Neural crest cell (in vitro differentiated cells): ENCODE measurements around the gene SMIM1. TPM values are rescaled to one million over a fixed set of nuclear protein-coding genes. Genes with fewer than 3 reads are reported as not detected.
"Not testable (repeated sequence)": the region's sequence is repeated elsewhere in the genome, so short reads cannot be mapped to it uniquely, and the experiment has no call there.

ENCODE experiments used
- DNase-seq: peaks from one replicate; pipeline ENCODE4 v3.0.0; 2021; ENCODE audit warnings: low read depth, mixed read lengths, low spot score
- H3K27ac Mint-ChIP-seq: one replicate; pipeline ENCODE4 v1.8.0; 2021; ENCODE audit warnings: mild to moderate bottlenecking, mixed read lengths; ENCODE audit not compliant: unreplicated experiment
- H3K27me3 Mint-ChIP-seq: 2 replicates; pipeline ENCODE4 v1.8.0; 2021; ENCODE audit warnings: low read depth, mild to moderate bottlenecking, mixed read lengths
- H3K36me3 Mint-ChIP-seq: 2 replicates; pipeline ENCODE4 v1.8.0; 2021; ENCODE audit warnings: low read depth, mild to moderate bottlenecking, mixed read lengths
- H3K4me1 Mint-ChIP-seq: 2 replicates; pipeline ENCODE4 v1.8.0; 2021; ENCODE audit warnings: mixed read lengths
- H3K4me3 Mint-ChIP-seq: one replicate; pipeline ENCODE4 v1.8.0; 2021; ENCODE audit warnings: mild to moderate bottlenecking, mixed read lengths
- H3K9me3 Mint-ChIP-seq: 2 replicates; pipeline ENCODE4 v1.8.0; 2021; ENCODE audit warnings: mixed read lengths
- CTCF ChIP-seq: fragments of 200-600 bp; sonication (generic); conservative IDR thresholded peaks from 2 replicates; pipeline ENCODE4 v1.5.0; 2021; ENCODE audit warnings: antibody characterized with exemption, mild to moderate bottlenecking
- total RNA-seq: library from RNA; stranded (reverse); gene quantifications from 2 replicates; pipeline ENCODE4 v1.2.1, GENCODE V29; 2021

The SMIM1 gene
- total RNA-seq, 1 donor from 2014 or later = 4.7 TPM

GRCh38 chr1:3805038-3805437 lies 32.5 kb downstream of the SMIM1 start:
- Mint-ChIP-seq H3K36me3 (peaks cover 2% of the 10 kb centered on the region), H3K4me3 (no peak overlapping the region), H3K27ac (no peak overlapping the region), H3K4me1 (peaks cover 3% of the 10 kb centered on the region), H3K27me3 (peaks cover 43% of the 10 kb centered on the region), H3K9me3 (peaks cover 5% of the 10 kb centered on the region)
- no peak for DNase-seq
- no peak for TF ChIP-seq CTCF

DNA sequence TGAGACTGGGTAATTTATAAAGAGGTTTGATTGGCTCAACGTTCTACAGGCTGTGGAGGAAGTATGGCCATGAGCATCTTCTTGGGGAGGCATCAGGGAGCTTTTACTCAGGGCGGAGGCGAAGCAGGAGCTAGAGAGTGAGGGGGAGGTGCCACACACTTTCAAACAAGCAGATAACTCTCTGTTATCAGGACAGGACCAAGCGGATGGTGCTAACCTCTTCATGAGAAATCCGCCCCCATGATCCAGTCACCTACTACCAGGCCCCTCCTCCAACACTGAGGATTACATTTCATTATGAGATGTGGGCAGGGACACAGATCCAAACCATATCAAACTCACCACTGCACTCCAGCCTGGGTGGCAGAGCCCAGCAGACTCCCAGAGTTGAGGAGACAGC lies 35.2 kb downstream of the SMIM1 start:
- H3K27me3 Mint-ChIP-seq = peaks cover 29% of the 10 kb centered on the region
- DNase-seq = no peak
- H3K27ac Mint-ChIP-seq = no peak overlapping the region
- no peaks in the 10 kb centered on the region for H3K4me1 Mint-ChIP-seq
- no peaks in the 10 kb centered on the region for H3K36me3 Mint-ChIP-seq
- TF ChIP-seq CTCF = no peak
- no peak overlapping the region for H3K4me3 Mint-ChIP-seq
- peaks cover 2% of the 10 kb centered on the region for H3K9me3 Mint-ChIP-seq

DNA sequence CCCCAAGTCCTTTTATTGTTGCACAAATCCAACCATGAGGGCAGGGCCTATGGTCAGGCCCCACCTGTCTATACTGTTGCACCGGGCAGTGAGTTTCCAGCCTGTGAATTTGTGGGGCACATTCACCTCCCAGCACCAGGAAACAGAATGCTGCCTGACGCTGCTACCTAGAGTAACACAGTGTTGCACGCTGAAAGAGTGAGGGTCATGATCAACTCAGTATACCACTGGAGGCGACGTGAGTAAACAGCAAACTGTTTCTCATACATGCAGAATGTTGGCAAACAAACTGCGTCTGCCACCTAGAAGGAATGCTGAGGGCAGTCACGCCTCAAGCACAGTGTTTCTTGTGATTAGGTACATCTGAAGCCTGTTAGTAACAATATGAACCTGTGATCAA lies 37.1 kb downstream of the SMIM1 start:
- DNase-seq = no peak
- H3K4me1 Mint-ChIP-seq = no peaks in the 10 kb centered on the region
- no peak for TF ChIP-seq CTCF
- H3K36me3 Mint-ChIP-seq = no peaks in the 10 kb centered on the region
- peaks cover 17% of the 10 kb centered on the region for H3K27me3 Mint-ChIP-seq
- H3K27ac Mint-ChIP-seq = no peak overlapping the region
- no peak overlapping the region for H3K4me3 Mint-ChIP-seq
- H3K9me3 Mint-ChIP-seq = peaks cover 2% of the 10 kb centered on the region

GRCh38 chr1:3810149-3810761 lies 37.7 kb downstream of the SMIM1 start:
- H3K9me3 Mint-ChIP-seq, DNase-seq, H3K4me3 Mint-ChIP-seq, H3K4me1 Mint-ChIP-seq, H3K27ac Mint-ChIP-seq, H3K36me3 Mint-ChIP-seq: not testable (repeated sequence)
- H3K27me3 Mint-ChIP-seq = peaks cover 13% of the 10 kb centered on the region

- Mint-ChIP-seq H3K4me3 (peak overlapping the region; percentile 34), H3K9me3 (no peaks in the 10 kb centered on the region), H3K4me1 (no peaks in the 10 kb centered on the region), H3K27me3 (peaks cover 8% of the 10 kb centered on the region), H3K36me3 (no peaks in the 10 kb centered on the region), H3K27ac (no peak overlapping the region)
- TF ChIP-seq CTCF = no peak
- no peak for DNase-seq
Observed at GRCh38 chr1:3811595-3811911, 39.0 kb downstream of the SMIM1 start.

GRCh38 chr1:3814065-3814464 lies 41.5 kb downstream of the SMIM1 start:
- H3K27me3 Mint-ChIP-seq = peaks cover 8% of the 10 kb centered on the region
- DNase-seq = no peak
- no peaks in the 10 kb centered on the region for H3K4me1 Mint-ChIP-seq
- no peak overlapping the region for H3K4me3 Mint-ChIP-seq
- H3K36me3 Mint-ChIP-seq = no peaks in the 10 kb centered on the region
- no peak overlapping the region for H3K27ac Mint-ChIP-seq
- no peak for TF ChIP-seq CTCF
- H3K9me3 Mint-ChIP-seq = no peaks in the 10 kb centered on the region
